ENCODE results near the gene GAL3ST1. TPM values are rescaled to one million over a fixed set of nuclear protein-coding genes. Genes with fewer than 3 reads are reported as not detected.

GAL3ST1 gene
- total RNA-seq, 6 experiments from 2014 or later, result not detected

GRCh38 chr22:30521368-30522156 lies 52.9 kb downstream of the GAL3ST1 start:
- Mint-ChIP-seq H3K27ac (no peak overlapping the region), H3K27me3 (ENCODE audit: insufficient read depth) (peaks cover 51% of the 10 kb centered on the region), H3K4me3 (no peak overlapping the region), H3K9me3 (no peaks in the 10 kb centered on the region), H3K36me3 (ENCODE audit: low read depth) (no peaks in the 10 kb centered on the region), H3K4me1 (ENCODE audit: low read depth) (no peaks in the 10 kb centered on the region)
- no peak for DNase-seq
- no peak for TF ChIP-seq CTCF (IDR thresholded peaks at IDR 0.05)

GRCh38 chr22:30519842-30520425 lies 54.5 kb downstream of the GAL3ST1 start:
- no peaks in the 10 kb centered on the region for H3K36me3 Mint-ChIP-seq (ENCODE audit: low read depth)
- no peaks in the 10 kb centered on the region for H3K4me1 Mint-ChIP-seq (ENCODE audit: low read depth)
- no peaks in the 10 kb centered on the region for H3K9me3 Mint-ChIP-seq
- no peak overlapping the region for H3K27ac Mint-ChIP-seq
- H3K4me3 Mint-ChIP-seq, result no peak overlapping the region
- DNase-seq, result no peak
- H3K27me3 Mint-ChIP-seq (ENCODE audit: insufficient read depth), result peaks cover 53% of the 10 kb centered on the region
- no peak for TF ChIP-seq CTCF (IDR thresholded peaks at IDR 0.05)

- H3K9me3 Mint-ChIP-seq, result peaks cover 6% of the 10 kb centered on the region; the same call in 1 of the 2 replicates
- peaks cover 46% of the 10 kb centered on the region for H3K27me3 Mint-ChIP-seq (ENCODE audit: insufficient read depth)
Observed at GRCh38 chr22:30516731-30517130, 57.7 kb downstream of the GAL3ST1 start.

DNA sequence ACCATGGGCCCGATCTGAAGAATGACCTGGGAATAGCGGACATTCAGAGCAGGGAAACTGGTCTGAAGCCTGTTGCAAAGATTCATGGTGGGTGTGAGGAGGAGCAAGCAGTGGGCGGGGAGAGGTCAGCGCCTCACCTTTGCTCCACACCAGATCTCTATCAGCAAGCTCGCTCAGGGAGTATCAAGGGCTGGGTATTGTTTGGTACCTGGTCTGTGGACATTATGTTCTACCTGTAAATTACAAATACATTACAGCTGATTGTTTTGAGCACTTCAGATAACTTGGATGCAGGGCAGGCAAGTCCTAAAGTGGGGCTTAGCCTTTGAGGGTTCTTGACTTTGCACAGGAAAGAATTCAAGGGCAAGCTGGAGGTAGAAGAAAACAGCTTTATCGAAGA lies 58.2 kb downstream of the GAL3ST1 start:
- H3K9me3 Mint-ChIP-seq, result peaks cover 6% of the 10 kb centered on the region; the same call in 1 of the 2 replicates
- H3K4me3 Mint-ChIP-seq, result no peak overlapping the region
- no peak for TF ChIP-seq CTCF (IDR thresholded peaks at IDR 0.05)
- H3K4me1 Mint-ChIP-seq (ENCODE audit: low read depth), result no peaks in the 10 kb centered on the region
- no peak overlapping the region for H3K27ac Mint-ChIP-seq
- DNase-seq, result no peak
- no peaks in the 10 kb centered on the region for H3K36me3 Mint-ChIP-seq (ENCODE audit: low read depth)
- H3K27me3 Mint-ChIP-seq (ENCODE audit: insufficient read depth), result peaks cover 44% of the 10 kb centered on the region

More at GRCh38 chr22:30516731-30517130, 57.7 kb downstream of the GAL3ST1 start:
- TF ChIP-seq CTCF (IDR thresholded peaks at IDR 0.05), result no peak
- Mint-ChIP-seq H3K4me3 (no peak overlapping the region), H3K27ac (no peak overlapping the region), H3K36me3 (ENCODE audit: low read depth) (no peaks in the 10 kb centered on the region), H3K4me1 (ENCODE audit: low read depth) (no peaks in the 10 kb centered on the region)
- DNase-seq, result no peak

DNA sequence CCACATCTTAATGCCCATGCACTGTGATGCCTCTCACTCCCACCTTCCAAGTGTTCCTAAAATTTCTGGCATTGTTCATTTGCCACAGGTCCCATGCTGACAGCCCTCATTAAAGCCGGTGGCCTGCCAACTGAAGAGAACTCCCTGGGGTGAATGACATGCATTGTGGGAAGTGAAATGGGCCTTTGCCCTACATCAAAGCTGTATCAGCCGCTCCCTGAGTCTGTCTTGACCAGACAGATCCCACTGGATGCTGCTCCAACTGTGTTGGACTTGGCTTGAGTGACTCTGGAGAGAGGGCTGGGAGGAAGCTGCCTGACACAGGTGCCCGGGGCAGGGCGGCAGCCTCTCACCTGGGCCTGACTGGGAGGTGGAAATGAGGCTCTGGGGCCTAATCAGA lies 60.2 kb downstream of the GAL3ST1 start:
- no peaks in the 10 kb centered on the region for H3K36me3 Mint-ChIP-seq (ENCODE audit: low read depth)
- no peaks in the 10 kb centered on the region for H3K4me1 Mint-ChIP-seq (ENCODE audit: low read depth)
- no peak for DNase-seq
- no peak overlapping the region for H3K27ac Mint-ChIP-seq
- peaks cover 45% of the 10 kb centered on the region for H3K27me3 Mint-ChIP-seq (ENCODE audit: insufficient read depth)
- peaks cover 6% of the 10 kb centered on the region; the same call in 1 of the 2 replicates for H3K9me3 Mint-ChIP-seq
- no peak for TF ChIP-seq CTCF (IDR thresholded peaks at IDR 0.05)
- H3K4me3 Mint-ChIP-seq, result no peak overlapping the region

Measured in HFFc6 (cell line).